HG03442 (cell line): Measurements from ENCODE around the gene DAB2IP.

Experiments
- ATAC-seq: cut with Tn5 transposase; IDR thresholded peaks from one replicate; pipeline ENCODE4 v1.9.1; 2021; ENCODE audit warnings: mild to moderate bottlenecking, moderate library complexity; ENCODE audit not compliant: unreplicated experiment

DAB2IP gene

GRCh38 chr9:121755581-121755980 is 104.1 kb downstream of the DAB2IP start:
- ATAC-seq, result no peak

- ATAC-seq, result no peak
These were observed 105.2 kb downstream of the DAB2IP start for GRCh38 chr9:121756474-121757280.

GRCh38 chr9:121757281-121757585 is 105.8 kb downstream of the DAB2IP start:
- ATAC-seq, result no peak

GRCh38 chr9:121758693-121759092 is 107.3 kb downstream of the DAB2IP start:
- ATAC-seq, result no peak

GRCh38 chr9:121759996-121760395 is 108.6 kb downstream of the DAB2IP start:
- ATAC-seq, result no peak

GRCh38 chr9:121760571-121760970 is 109.1 kb downstream of the DAB2IP start:
- no peak for ATAC-seq

- no peak for ATAC-seq
These were observed 111.7 kb downstream of the DAB2IP start for GRCh38 chr9:121763131-121763530.

- no peak for ATAC-seq
These were observed 112.3 kb downstream of the DAB2IP start for GRCh38 chr9:121763561-121764370.

- ATAC-seq, result no peak
These were observed 112.9 kb downstream of the DAB2IP start for GRCh38 chr9:121764371-121764730.

- no peak for ATAC-seq
These were observed 113.9 kb downstream of the DAB2IP start for GRCh38 chr9:121765021-121765950.

- no peak for ATAC-seq
These were observed 114.7 kb downstream of the DAB2IP start for GRCh38 chr9:121766081-121766683.

GRCh38 chr9:121767171-121767769 is 115.8 kb downstream of the DAB2IP start:
- no peak for ATAC-seq

- no peak for ATAC-seq
These were observed 117.1 kb downstream of the DAB2IP start for GRCh38 chr9:121768416-121769015.

- no peak for ATAC-seq
These were observed 118.5 kb downstream of the DAB2IP start for GRCh38 chr9:121769939-121770338.

GRCh38 chr9:121770415-121771273 is 119.2 kb downstream of the DAB2IP start:
- ATAC-seq, result no peak

GRCh38 chr9:121771418-121771817 is 120.0 kb downstream of the DAB2IP start:
- no peak for ATAC-seq

GRCh38 chr9:121771851-121772599 is 120.6 kb downstream of the DAB2IP start:
- no peak for ATAC-seq

GRCh38 chr9:121772600-121773285 is 121.3 kb downstream of the DAB2IP start:
- no peak for ATAC-seq
